ENCODE measurements around the gene NGFR.

The NGFR gene

GRCh38 chr17:49556223-49556943 is 61.3 kb downstream of the NGFR start:
- peak; percentile 93 for DNase-seq
- no peaks in the 10 kb centered on the region for H3K36me3 Mint-ChIP-seq (ENCODE audit: low read depth)
- no peaks in the 10 kb centered on the region for H3K9me3 Mint-ChIP-seq
- H3K27me3 Mint-ChIP-seq (ENCODE audit: low read depth, poor library complexity): peaks cover 39% of the 10 kb centered on the region
- no peak overlapping the region for H3K27ac Mint-ChIP-seq
- no peak overlapping the region for H3K4me3 Mint-ChIP-seq
- peak; percentile 99 for TF ChIP-seq CTCF (IDR thresholded peaks at IDR 0.05)
- peaks cover 35% of the 10 kb centered on the region for H3K4me1 Mint-ChIP-seq

- Mint-ChIP-seq H3K4me3 (no peak overlapping the region), H3K9me3 (peaks cover 3% of the 10 kb centered on the region), H3K36me3 (ENCODE audit: low read depth) (no peaks in the 10 kb centered on the region), H3K4me1 (peaks cover 35% of the 10 kb centered on the region), H3K27ac (no peak overlapping the region), H3K27me3 (ENCODE audit: low read depth, poor library complexity) (peaks cover 47% of the 10 kb centered on the region)
- peak; percentile 55 for DNase-seq
- TF ChIP-seq CTCF (IDR thresholded peaks at IDR 0.05): peak; percentile 54
Observed at GRCh38 chr17:49557312-49558024, 62.4 kb downstream of the NGFR start.

All from nephron progenitor cell (in vitro differentiated cells).